Measurements from ENCODE around the gene CCDC27.

Gene CCDC27

DNA sequence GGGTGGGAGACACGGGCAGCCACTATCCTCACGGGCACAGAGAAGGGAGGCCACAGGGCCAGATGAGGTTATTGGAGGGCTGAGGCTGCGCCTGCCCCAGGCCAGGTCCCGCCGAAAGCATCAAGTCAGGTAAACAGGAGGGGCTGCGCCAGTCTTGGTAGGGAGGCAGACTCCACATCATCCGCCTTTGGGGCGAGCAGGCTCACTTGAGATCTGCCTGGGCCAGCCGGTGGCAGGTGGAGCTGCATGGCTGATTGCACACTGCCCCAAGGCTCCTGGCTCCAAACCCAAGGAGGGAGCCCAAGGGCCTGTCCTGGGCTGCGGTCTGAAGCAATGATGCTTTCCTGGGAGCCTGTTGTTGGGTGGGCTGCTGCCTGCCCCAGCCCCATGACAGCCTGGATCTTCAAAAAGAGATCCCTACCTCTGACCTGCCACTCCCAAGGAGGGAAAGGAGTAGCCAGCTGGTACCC is 24.9 kb downstream of the CCDC27 start:
- DNase-seq (ENCODE audit: low spot score) = peak; percentile 30

DNA sequence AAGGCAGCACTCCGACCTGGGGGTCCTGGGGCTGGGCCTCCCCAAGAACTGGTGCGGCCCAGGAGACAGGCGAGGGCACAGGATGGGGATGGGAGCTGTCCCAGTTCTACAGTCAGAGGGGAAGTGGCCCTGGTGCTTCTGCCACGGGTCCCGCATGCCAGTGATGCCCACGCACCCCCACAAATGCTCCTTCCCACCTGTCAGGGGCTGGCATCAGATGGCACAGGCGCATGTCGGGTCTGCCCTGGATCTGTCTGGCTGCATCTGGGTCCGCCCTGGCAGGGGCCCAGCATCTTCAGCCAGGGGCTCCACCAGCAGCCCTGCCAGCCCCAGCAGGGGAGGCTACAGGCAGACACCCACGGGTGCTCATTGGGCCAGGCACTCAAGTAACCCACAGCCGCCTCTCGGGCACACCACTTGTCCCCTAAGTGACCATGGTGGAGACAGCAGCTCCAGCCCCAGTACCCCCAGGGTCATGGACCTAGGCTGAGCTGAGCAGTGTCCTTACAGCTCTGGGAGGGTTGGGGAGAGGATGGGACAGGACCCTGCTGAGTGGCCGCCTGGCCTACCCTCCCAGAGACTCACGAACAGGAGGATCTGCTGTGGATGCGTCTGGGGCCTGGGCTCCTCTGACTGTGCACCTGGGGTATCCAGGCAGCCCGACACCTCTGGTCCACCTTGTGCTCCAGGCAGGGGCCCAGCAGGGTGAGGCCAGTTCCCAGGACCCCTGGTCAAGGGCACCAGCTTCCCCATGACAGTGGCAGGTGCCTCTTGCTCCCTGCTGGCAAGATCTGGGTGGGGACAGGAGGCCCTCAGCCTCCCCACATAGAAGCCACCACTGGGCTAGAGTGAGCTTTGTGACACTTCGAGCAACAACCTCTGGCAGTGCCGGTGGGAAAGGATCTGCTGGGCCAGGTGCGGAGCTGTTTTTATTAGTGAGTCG is 25.7 kb downstream of the CCDC27 start:
- no peak for DNase-seq (ENCODE audit: low spot score)

DNA sequence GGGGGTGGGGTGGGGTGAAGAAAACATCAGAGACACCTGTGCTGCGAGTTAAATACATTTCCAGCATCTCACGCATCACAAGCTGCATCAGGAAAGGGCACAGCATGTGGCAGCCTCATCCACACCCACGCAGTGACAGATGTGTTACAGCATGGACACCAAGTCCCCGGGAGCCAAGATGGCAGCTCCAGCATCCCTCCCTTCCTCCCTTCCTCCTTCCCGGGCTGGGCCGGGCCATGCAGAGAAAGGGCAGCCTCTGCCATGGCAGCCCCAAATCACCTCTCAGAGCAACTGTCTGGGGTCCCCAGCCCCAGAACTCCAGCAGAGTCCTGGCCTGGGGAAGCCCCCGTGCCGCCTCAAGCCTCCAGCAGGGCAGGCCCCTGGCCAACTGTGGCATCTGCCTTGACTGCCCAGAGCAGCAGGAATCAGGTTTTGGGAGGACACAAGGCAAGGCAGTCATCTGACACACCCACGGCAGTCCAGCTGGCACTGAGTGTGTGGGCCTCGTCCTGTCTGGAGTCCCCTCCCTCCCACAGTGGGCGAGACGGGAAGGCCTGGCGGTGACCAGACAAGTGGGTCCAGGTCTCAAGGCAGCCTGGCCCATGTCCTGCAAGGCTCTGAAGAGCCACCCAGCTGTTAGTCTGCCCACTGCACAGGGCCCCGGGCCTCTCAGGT is 26.5 kb downstream of the CCDC27 start:
- no peak for DNase-seq (ENCODE audit: low spot score)

GRCh38 chr1:3779265-3779911 is 27.1 kb downstream of the CCDC27 start:
- no peak for DNase-seq (ENCODE audit: low spot score)

- no peak for DNase-seq (ENCODE audit: low spot score)
Observed at GRCh38 chr1:3779912-3780416, 27.7 kb downstream of the CCDC27 start.

GRCh38 chr1:3780901-3781300 is 28.7 kb downstream of the CCDC27 start:
- DNase-seq (ENCODE audit: low spot score) = no peak

GRCh38 chr1:3783651-3784474 is 31.6 kb downstream of the CCDC27 start:
- no peak for DNase-seq (ENCODE audit: low spot score)

- no peak for DNase-seq (ENCODE audit: low spot score)
Observed at GRCh38 chr1:3785045-3785444, 32.8 kb downstream of the CCDC27 start.

GRCh38 chr1:3785456-3786157 is 33.4 kb downstream of the CCDC27 start:
- peak; percentile 39 for DNase-seq (ENCODE audit: low spot score)

- DNase-seq (ENCODE audit: low spot score) = no peak
Observed at GRCh38 chr1:3786468-3787348, 34.5 kb downstream of the CCDC27 start.

- no peak for DNase-seq (ENCODE audit: low spot score)
Observed at GRCh38 chr1:3787349-3787715, 35.1 kb downstream of the CCDC27 start.

- no peak for DNase-seq (ENCODE audit: low spot score)
Observed at GRCh38 chr1:3787745-3788605, 35.7 kb downstream of the CCDC27 start.

- no peak for DNase-seq (ENCODE audit: low spot score)
Observed at GRCh38 chr1:3788756-3789420, 36.6 kb downstream of the CCDC27 start.

DNA sequence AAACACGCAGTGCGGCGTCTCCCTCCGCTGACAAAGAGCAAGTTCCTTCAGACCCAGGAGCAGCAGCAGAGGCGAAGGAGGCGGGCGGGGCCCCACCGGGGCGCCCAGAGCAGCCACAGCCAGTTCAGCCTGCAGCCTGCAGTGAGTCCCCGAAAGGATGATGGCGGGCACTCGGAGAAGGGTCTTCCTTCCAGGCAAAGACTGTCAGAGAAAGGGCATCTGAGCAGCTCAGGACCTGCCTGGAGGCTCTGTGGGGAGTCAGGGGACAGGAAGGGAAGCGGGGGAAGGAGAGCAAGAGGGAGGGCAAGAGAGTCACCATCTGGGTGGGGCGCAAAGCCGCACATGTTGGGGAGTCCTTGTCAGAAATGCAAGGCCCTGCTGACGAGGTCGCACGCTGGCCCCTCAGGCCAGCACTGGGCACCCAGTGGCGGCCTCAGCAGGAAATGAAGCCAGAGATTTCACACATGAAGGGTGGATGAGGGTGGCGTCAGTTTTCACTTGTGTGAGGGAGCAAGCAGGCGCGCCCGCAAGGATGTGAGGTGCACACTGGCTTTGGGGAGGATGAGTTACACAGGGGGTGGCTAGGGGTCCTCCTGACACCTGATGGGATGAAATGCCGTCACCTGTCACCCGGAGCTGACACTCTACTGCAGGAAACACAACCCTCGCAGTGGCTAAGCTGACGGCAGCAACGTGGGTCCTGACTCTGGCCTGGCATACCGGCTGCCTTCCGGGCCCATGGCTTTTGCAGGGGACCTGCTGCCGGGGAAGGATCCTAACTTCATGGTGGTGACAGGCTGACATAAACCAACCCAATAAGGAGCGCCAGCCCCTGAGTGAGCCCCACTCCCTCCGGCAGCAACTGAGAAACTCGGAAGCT is 37.4 kb downstream of the CCDC27 start:
- no peak for DNase-seq (ENCODE audit: low spot score)

- DNase-seq (ENCODE audit: low spot score) = no peak
Observed at GRCh38 chr1:3790500-3790923, 38.3 kb downstream of the CCDC27 start.

- DNase-seq (ENCODE audit: low spot score) = no peak
Observed at GRCh38 chr1:3790952-3791351, 38.7 kb downstream of the CCDC27 start.

GRCh38 chr1:3795453-3796214 is 43.4 kb downstream of the CCDC27 start:
- no peak for DNase-seq (ENCODE audit: low spot score)
